Measurements from ENCODE around the gene MRPL40.
A peak's percentile ranks its signal among the peaks of the same experiment; 100 is the strongest.

Gene MRPL40

DNA sequence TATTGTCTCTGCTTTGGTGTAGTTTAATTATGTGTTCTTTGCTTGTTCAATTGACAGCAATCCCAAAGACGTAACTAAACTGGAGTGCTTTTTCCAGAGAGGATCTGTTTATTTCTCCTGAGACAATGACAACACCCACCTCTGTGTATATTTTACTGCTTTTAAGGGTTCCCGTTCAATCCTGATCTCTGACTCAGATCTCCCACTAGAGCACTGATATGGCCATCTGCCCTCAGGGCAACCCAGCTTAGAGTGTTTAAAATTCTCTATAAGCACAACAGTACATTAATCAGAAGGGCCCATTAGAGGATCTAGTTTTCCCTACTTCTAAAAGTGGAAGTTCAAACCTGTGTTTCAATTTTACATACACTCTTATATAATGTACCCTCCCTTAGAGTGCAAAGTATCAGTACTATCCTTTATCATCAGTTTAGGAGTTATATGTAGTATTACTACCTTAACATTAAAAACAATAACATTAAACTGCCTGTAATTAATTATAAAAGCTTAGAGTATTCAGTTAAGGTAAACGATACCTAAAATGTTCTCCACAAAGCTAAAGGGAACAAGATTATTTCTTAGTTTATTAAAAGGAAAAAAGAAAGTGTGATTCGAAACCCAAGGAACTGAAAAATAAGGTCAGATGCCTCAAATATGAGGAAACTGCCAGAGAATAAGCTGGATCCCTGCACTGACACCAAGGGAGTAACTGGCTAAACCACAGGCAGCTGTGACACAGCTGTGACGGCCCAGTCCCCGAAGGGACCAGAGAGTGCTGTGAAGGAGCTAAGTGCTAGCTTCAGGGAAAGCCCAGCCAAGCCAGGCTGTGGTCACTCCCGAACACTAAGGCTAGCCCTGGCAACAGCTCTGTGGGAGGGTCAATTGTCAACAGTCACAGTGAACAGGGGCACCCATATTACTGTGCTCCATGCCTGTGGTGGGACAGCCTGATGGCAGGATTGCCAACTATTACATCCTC lies 31.4 kb downstream of the MRPL40 start:
- no peak for DNase-seq (ENCODE audit: low read depth)

GRCh38 chr22:19464546-19464945 lies 32.2 kb downstream of the MRPL40 start:
- DNase-seq (ENCODE audit: low read depth): no peak

GRCh38 chr22:19464975-19465374 lies 32.6 kb downstream of the MRPL40 start:
- DNase-seq (ENCODE audit: low read depth): no peak

DNA sequence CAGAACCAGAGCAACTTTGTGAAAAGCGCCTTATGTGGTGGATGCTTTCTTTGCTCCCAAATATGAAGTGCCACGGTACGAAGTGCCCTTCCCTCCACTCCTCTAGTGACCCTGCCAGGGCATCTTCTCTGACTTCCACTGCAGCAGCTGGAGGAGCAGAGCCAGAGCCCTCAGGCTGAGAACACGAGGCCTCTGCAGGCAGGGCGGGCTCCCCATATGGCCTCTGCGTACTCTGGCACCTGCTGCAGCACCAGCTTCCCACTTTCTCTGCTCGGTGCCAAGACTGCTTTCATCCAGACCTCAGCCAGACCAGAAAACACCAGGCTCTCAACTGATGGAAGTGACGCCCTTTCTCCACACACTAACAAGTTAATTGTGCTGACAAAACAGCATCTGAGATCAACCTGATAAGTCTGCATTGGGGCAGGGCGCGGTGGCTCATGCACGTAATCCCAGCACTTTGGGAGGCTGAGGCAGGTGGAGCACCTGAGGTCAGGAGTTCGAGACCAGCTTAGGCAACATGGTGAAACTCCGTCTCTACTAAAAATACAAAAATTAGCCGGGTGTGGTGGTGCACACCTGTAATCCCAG lies 33.9 kb downstream of the MRPL40 start:
- no peak for DNase-seq (ENCODE audit: low read depth)

GRCh38 chr22:19466848-19467752 lies 34.8 kb downstream of the MRPL40 start:
- DNase-seq (ENCODE audit: low read depth): no peak

DNA sequence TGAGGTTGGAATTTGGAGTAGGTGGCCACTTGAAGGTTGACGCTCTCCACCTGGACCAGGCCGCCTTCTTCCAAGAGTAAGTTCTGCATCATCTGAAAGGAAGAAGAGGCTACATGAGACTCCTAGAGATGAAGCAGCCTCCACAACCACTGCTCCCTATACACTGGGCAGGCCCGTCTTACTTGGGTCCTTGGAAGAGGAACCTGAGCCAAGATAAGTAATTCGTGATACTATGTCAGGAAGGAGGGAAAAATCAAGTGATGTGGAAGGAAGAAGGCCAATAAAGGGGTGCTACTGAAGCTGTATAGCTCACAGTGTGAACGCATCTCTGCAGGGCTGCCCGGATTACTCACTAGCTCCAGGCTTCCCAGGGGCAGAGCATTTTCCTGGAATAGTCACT lies 35.6 kb downstream of the MRPL40 start:
- no peak for DNase-seq (ENCODE audit: low read depth)

DNA sequence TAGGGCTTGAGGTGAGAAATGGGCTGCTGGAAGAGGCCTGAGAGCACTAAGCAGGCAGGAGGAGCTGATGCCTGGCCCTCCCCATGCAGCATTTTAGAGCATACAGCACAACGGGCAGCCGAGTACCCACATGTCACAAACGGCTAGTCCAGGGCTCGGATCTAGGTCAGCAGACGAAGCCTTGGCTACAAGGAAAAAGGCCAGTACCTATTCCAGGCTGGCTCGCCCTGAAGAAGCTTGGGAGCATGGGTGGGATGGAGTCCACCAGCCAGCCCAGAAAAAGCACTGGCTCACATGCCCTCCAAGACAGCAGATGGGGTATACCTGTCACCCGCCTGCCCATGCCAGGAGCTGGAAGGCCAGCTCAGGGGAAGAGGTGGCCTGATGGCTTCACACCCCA lies 37.1 kb downstream of the MRPL40 start:
- no peak for DNase-seq (ENCODE audit: low read depth)

GRCh38 chr22:19470010-19470409 lies 37.7 kb downstream of the MRPL40 start:
- no peak for DNase-seq (ENCODE audit: low read depth)

DNA sequence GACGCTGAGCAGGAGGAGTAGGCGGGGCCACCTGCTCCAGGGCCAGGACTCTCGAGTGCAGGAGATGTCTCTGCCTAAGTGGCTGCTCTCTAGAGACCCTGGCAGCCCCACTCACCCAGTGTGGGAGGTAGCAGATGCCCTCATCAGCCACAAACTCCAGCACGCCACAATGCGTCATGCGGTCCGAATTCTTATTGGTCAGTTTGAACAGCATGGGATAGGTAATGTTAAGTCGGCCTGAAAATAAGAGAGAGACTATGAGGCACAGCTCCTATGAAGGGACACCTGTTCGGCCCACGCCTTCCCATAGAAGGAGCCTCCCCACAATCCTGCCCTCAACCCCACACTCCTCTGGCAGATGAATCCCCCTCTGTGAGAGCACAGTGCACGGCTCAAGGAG lies 39.2 kb downstream of the MRPL40 start:
- DNase-seq (ENCODE audit: low read depth): no peak

DNA sequence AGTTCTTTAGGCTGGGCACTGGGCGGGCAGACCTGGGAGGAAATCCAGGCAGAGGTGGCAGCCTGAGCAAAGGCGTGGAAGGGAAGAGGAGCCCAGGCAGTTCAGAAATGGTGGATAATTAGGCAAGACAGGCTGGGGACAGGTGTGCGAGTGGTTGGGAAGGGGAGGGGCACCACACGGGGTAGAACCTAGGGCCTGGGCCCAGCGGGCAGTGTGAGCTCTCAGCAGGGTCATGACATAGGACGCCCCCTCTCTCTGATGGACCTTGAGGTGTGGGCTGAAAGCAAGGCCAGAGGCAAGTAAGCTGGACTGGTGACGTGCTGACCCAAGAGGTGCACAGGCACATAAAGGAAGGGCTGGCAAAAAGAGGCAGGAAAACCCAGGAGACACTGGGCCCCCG lies 39.9 kb downstream of the MRPL40 start:
- DNase-seq (ENCODE audit: low read depth): no peak

GRCh38 chr22:19473578-19473977 lies 41.2 kb downstream of the MRPL40 start:
- DNase-seq (ENCODE audit: low read depth): no peak

DNA sequence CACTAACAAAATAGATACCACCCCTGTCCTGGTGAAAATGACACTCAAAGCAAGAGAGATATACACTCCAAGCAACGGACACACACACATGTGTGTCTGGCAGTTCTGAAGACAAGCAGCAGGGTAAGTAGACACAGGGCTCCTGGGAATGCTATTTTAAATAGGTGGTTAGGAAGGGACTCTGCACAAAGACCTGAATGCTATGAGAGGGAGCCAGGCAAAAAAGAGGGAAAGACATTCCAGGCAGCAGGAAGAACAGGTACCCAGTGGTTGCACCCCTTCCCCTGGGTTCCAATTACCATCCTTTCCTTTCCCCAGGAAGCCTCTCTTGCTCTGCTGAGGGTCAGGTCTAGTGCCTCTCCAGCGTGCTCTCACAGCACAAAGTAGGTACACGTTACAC lies 43.7 kb downstream of the MRPL40 start:
- no peak for DNase-seq (ENCODE audit: low read depth)

GRCh38 chr22:19477321-19478044 lies 45.1 kb downstream of the MRPL40 start:
- DNase-seq (ENCODE audit: low read depth): no peak

- DNase-seq (ENCODE audit: low read depth): no peak
Measured at GRCh38 chr22:19478045-19478900, 45.9 kb downstream of the MRPL40 start.

DNA sequence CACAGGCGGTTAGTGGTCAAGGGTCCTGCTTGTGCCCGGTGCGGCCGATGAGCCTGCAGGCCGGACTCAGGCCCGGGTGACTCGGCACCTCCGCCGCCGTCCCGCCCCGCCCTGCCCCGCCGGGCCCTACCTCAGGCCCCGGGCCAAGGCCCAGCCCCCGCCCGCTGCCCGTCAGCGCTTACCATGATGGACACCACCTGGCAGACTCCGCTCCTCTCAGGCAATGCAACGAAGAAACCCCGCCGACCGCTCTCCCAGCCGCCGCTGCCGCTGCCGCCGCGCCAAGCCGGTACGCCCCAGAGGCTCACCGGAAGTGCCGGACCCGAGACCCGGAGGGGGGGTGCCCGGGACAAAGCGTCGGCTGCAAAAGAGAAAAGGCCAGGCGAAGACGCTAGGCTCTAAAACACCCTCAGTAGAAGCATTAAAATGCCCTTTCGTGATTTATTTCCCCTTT lies 46.6 kb downstream of the MRPL40 start, which contains the start of gene UFD1:
UFD1 (minus strand) TSS at position 293 of the 454 bp plus-strand sequence; CDS start at position 185, 108 bp downstream.
- DNase-seq (ENCODE audit: low read depth): peak; percentile 71

- peak; percentile 90 for DNase-seq (ENCODE audit: low read depth)
Measured at GRCh38 chr22:19479355-19480172, 47.2 kb downstream of the MRPL40 start, which contains the start of gene CDC45. CDC45 (plus strand) TSS chr22:19479920; CDS start chr22:19479969, 49 bp downstream.

DNA sequence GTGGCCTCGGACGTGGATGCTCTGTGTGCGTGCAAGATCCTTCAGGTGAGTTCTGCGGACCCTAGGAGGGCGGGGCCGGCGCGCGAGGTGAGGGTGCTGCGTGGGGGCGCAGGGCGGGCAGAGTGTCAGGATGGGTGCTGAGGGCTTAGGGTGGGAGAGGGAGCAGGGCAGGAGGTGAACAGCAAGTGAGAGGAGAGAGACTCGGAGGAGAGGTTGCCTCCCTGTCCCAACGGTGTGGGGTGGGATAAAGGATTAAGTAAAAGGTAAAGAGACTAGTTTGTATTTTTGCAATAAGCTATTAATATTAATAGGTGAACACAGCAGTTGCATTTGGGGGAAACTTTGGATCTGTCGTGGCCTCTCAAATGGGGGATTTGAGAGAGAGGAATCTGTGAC lies 47.8 kb downstream of the MRPL40 start:
- no peak for DNase-seq (ENCODE audit: low read depth)

DNA sequence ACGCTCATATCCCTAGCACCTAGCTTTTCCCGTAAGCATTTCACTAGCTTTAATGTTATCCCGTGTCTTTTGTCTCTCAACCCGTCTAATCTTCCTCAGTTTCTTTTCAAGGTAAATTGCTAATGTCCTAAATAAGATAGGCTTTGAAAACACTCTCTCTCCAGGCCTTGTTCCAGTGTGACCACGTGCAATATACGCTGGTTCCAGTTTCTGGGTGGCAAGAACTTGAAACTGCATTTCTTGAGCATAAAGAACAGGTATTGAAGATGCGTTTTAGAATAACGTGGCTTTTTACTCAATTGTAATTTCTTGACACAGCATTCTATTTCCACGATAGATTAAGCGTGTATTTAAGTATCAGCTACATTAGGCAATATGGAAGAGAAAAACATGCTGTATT lies 48.4 kb downstream of the MRPL40 start:
- DNase-seq (ENCODE audit: low read depth): no peak

DNA sequence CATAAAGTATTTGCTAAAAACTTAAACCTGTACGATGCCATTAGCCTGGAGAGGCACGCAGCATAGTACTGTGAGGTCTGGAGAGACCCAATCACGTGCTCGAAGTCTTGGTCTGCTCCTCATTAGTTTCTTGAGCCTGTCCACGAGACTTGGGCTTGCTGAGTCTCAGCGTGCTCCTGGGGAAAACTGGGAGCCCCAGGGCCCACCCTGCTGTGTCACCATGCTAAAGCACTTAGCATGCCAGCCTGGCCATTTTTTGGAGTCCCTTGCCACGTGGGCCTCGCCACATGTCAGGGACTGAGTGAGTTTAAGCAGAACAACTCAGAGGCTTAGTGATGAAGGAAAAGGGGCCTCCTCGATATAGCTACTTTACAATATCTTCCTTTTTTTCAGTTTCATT lies 50.0 kb downstream of the MRPL40 start:
- no peak for DNase-seq (ENCODE audit: low read depth)
